Testis (tissue), 2 donors: ENCODE results near the gene SHISA7.

Experiments
- CTCF ChIP-seq, 3 experiments: fragments of 450-650 bp in 2 of 3; fragments of 200-600 bp in 1 of 3; sonication (generic) in 1 of 3; IDR thresholded peaks; one replicate each; pipeline ENCODE4 v1.5.1; 2016 to 2019; ENCODE audit warnings: antibody characterized with exemption in 3 of 3, mild to moderate bottlenecking in 2 of 3, moderate library complexity in 1 of 3
- POLR2A ChIP-seq: fragments of 450-650 bp; IDR thresholded peaks from one replicate; pipeline ENCODE4 v1.6.1; 2017; ENCODE audit warnings: antibody characterized with exemption, mild to moderate bottlenecking, moderate library complexity

- TF ChIP-seq POLR2A (no peak), CTCF (IDR thresholded peaks at IDR 0.05) (no peak)
Observed at GRCh38 chr19:55389386-55390317, 53.4 kb downstream of the SHISA7 start.
